GM18526 (cell line): ENCODE measurements around the gene PIF1.

Experiments
- POLR2A ChIP-seq: IDR thresholded peaks from 3 replicates; pipeline ENCODE4 v1.6.1; 2011; ENCODE audit not compliant: insufficient read length; ENCODE audit errors: extremely low read depth

Gene PIF1

DNA sequence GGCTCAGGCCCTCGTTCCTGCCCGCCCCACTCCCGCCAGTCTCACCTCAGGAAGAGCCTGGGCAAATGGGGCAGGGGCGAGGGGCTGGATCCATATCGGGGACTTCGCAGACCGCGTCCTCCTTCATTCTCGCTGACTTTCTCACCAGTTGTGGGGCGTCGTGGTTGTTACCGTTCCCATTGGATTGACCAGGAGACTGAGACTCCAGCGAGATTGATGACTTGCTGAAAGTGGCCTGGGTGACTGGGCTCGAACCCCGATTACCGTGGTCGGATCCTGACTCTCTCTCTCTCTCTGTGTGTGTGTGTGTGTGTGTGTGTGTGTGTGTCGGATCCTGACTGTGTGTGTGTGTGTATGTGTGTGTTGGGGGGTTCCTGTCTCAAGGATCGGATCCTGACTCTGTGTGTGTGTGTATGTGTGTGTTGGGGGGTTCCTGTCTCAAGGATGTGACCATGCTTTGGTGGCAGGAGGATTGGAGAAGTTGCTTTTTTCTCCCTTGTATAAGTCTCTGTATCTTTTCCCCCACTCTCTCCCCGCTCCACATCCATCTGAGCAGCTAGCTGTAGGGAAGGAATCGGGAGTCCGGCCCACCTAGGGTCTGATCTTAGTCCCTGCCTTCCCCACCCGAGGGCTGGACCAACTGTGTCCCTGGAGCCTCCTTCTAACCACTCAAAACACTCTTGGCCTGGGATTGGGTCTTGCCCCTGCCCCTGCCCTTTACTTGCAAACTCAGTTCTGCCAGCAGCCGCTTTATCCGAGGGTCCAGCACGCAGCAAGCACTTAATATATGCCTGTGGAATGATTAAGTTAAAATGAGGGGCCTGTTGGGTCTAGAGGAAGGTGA is 16.9 kb upstream of the PIF1 start:
- TF ChIP-seq POLR2A, result no peak

DNA sequence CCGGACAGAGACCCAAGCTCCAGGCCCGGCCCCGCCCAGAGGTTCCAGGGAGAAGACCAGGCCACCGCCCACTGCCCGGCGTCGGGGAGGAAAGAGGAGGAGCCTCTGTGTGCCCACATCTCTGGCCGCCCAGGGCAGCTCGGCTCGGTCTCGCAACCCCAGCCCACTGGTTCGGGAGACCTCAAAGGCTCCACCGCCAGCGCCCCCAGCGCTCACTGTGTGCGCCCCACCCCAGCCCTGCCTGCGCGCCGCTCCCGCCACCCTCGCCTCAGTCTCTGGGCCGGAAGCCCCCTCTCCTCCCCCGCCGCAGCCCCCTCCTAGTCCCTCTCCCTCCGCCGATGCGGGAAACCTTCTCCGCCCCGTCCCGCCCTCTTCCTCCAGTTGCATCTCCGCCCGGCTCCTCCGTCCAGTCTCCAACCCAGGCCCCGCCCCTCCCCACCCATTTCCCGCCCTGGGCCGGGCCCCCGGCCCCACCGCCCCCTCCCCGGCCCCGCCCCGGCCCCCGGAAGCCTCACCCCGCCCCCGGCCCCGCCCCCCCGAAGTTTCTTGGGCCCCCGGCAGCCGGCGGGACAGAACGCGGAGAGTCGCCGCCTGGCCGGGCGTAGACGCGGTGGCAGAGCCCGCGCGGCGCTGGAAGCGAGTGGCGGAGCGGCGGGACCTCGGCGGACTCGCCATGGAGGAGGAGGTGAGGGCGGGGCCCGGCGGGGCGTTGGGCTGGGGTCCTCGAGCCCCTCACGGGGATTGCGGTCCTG is 16.1 kb upstream of the PIF1 start, which contains the start of gene PLEKHO2:
Gene PLEKHO2, plus strand, starts transcription at position 572 of the 752 bp plus-strand sequence. Its CDS starts 102 bp downstream, at position 674.
- peak; percentile 98 for TF ChIP-seq POLR2A

DNA sequence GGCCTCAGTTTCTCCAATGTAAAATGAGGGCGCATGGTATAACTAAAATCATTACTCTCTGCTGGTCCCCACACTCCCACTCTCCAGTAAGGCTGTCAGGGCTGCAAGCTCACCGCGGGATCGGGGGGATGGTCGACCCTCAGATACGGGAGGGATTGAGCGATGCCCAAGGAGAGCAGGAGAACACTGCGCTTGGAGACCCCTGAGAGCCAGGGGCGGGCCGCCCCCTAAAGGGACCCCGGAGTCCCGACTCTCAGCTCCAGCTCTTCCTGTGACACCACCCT is 15.6 kb upstream of the PIF1 start:
- no peak for TF ChIP-seq POLR2A

DNA sequence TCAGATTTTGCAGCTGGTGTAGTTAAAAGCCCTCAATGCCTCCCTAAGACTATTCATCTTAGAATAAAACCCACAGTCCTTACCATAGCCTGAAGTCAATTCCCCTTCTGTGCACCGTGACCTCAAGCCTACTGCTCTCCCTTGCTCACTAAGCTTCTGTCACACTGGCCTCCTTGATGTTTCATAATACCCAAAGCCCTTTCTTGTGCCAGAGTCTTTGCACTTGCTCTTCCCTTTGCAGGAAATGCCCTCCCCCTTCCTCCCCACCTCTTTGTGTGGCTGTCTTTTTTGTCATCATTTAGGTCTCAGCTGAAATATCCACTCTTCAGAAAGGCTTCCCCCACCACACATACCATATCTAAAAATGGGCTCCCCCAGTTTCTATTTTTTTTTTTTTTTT is 12.1 kb upstream of the PIF1 start:
- no peak for TF ChIP-seq POLR2A

DNA sequence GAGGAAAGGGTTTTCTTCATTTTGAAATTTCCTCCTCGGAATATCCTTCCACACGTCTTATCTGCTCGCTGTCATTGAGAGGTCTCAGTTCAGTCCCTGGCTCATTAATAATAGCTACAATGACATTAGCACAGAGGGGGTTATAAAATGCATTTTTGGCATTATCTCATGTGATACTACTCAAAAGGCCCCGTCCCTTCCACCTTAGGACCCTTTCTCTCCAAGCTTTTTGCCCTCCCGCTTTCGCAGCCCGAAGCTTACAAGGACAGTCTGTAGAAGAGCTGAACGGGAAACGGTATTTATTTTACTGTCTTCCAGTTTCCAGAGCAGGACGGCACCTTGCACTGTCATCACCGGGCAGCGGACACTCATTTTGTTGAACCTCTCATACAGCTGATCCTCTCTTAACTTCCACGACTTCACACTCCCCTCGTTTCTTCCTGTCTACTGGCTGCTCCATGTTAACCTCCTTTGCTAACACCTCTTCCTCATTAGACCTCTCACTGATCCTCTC is 10.6 kb upstream of the PIF1 start:
- TF ChIP-seq POLR2A, result no peak

DNA sequence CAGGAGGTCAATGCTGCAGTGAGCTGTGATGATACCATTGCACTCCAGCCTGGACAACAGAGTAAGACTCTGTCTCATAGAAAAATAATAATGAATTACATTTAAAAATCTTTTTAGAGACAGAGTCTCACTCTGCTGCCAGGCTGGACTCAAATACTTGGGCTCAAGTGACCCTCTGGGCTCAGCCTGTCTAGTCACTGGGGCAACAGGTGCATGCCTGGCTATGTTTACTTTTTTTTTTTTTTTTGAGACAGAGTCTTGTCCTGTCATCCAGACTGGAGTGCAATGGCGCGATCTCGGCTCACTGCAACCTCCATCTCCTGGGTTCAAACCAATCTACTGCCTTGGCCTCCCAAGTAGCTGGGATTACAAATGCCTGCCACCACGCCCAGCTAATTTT is 8.2 kb upstream of the PIF1 start:
- no peak for TF ChIP-seq POLR2A

DNA sequence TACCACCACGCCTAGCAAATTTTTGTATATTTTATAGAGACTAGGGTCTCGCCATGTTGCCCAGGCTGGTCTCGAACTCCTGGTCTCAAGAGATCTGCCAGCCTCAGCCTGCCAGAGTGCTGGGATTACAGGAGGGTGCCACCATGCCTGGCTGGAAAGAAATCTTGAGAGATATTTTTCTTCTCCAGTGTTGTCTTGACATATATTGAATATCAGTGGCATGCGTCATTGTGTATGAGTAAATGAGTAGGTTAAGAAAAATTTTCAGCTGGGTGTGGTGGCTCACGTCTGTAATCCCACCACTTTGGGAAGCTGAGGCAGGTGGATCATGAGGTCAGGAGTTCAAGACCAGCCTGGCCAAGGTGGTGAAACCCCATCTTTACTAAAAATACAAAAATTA is 3.5 kb upstream of the PIF1 start:
- TF ChIP-seq POLR2A, result no peak

DNA sequence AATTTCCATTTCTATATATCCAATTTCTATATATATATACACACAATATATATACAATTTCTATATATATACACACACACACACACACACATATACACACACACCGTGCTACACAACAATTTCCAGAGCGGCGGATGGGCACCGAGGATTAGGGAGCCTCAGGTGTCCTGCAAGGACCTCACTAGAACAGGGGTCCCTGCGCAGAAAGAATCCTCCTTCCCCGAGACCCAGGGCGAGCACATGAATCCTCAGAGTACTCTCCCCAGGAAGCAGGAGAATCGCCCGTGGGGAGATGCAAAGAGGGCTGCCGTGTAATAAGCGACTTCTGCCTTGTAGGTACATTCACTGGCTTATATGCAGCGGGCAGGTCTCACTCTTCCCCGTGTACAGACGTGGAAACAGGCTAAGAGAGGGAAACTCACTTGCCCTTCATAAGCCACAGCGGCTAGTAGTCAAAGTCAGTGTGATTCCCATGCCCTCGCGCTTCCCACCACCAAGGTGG is 467 bp downstream of the PIF1 start:
- TF ChIP-seq POLR2A, result no peak

DNA sequence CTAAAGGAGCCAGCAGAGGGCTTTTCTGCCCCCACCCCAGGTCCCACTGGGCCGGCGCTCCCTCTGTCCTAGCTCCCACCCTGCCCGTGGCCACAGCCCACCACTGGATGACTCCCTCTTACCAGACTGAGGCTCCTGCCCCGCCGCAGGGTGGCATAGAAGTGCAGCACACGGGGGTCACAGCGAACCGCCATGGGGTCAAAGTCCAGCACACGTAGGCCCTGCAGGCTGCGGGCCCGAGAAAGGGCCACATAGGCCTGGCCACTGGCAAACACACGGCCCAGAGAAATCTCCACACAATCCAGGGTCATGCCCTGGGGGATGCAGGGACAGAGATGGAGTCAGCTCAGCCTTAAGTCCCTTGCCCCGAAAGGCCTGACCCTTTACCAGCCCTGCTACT is 9.0 kb downstream of the PIF1 start:
- TF ChIP-seq POLR2A, result no peak

DNA sequence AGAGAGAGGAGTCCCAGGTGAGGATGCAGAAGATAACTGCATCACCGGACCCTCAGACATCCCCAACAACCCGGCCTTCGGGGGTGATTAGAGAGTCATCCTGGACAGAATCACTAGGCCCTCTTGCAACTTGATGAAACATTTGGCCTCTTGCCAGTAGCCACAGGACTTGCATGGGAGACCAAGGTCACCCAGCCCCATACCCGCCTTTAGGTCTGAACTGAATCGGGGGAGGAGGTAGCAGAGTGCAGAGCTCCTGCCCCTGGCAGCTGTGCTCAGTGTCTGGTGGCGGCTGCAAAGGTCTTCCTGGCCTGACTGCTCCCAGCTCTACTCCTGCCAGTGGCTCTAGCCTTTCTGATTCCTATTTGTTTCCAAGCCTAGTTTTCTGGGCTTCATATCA is 12.4 kb downstream of the PIF1 start:
- TF ChIP-seq POLR2A, result no peak

DNA sequence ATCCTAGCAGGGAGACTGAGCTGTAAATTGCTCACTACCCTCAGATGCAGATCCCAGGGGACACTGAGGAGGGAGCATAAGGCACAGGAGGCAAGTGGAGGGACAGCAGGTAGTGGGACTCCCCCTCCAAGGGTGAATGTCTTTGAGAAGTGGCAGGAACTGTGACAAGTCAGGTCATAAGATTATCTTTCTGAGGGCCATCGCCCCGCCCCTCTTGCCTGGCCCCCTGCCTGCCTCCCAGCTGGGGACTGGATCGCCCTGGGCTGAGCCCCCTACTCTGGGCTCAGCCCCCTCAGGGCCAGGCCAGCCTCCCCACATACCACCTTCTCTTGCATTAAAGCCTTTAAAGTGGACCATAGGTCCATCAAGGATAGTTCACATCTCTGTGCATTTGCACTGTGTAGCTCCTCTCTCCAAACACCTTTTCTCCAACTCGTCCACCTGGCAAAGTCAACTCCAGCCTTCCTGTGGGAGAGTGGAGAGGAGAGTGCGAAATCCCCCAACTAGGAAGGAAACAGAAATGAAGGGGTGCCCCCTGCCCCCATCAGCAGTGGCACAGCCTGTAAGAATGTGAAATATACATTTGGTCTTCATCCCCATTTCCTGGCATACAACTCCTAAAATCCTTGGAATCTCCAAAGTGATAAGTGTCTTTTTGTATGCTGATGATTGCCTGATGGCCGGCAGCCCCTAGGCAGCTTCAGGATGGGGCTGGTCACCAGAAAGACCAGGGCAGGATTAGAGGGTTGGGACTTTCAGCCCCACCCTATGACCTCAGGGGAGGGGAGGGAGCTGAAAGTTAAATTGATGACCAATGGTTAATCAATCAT is 14.7 kb downstream of the PIF1 start:
- no peak for TF ChIP-seq POLR2A

DNA sequence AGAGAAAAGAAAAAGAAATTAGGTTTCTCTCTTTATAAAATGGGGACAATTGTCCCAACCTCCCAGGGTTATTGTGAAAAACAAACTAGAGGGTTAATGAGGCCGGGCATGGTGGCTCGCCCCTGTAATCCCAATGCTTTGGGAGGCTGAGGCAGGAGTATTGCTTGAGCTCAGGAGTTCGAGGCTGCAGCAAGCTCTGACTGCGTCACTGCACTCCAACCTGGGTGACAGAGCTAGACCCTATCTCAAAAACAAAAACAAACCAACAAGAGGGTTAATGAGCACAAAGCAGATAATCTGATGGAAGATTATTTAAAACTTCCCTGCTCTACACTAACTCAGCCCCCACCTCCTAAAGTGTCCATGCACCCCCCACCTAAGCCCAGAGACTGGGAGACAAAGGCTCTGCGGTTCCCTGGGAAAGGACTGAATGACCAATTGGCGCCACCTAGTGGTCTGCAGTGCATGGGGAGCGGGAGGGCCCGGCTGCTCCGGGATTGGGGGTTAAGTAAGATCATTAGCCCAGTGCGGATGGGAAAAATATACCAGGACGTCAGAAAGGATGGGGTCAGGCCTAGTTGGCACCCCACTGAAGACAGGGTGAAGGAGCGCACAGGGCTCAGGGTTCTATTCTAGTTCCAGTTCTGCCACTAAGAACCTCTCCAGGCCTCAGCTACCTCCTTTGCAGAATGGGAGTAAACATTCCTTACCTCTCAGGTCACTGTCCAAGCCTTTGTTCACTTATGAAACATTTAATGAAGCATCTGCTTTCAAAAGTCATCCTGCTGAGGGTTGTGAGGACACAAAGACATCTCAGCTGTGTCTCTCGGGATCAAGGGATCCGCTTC is 15.6 kb downstream of the PIF1 start:
- no peak for TF ChIP-seq POLR2A

DNA sequence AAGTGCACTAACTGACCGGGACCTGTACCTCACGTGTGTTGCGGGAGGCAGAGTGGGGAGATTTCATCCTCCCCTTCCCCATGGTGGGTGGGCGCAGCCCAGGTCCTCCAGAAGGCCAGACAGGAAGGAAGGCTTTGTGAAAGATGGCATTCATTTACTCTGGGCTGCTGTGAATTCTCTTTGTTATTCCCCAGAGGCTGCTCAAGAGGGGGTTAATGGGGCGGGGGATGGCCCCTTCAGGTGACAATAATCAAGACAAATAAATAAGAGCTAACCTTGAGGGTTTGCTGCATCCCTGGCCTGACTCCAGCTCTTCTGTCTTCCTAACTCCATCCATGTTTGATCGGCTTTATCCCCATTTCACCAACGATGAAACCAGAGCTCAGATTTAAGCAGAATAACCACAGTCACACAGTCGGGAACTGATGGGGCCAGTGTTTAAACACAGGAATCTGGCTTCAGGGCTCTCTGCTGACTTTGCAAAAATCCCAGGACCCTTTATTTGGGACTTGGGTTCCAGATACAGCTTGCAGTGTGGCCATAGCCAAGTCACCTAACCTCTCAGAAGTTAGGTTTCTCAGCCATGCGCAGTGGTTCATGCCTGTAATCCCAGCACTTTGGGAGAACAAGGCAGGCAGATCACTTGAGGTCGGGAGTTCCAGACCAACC is 16.5 kb downstream of the PIF1 start:
- no peak for TF ChIP-seq POLR2A

DNA sequence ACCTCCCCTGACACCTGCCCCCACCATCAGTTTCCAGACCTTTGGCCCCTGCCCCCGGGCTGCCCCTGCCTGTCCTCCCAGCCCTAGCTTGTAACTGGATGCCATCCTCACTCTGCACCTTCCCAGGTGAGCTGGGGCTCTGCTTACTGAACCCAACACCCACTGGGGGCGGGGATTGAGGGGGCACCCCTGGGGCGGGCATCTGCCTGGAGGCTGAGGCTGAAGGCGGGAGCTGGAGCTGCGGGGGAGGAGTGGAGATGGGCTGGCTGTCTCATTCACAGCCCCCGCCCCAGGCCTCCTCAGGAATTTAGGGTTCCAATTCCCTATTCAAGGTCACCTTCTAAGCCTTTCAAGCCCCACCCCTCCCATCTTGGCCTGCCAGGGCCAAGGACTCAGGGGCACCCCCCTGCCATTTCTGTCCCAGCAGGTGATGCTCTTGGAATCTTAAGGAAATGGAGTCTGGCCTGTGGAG is 17.7 kb downstream of the PIF1 start:
- no peak for TF ChIP-seq POLR2A
